GM23338 (cell line): ENCODE data around the gene ITCH. TPM values are rescaled to one million over a fixed set of nuclear protein-coding genes. Genes with fewer than 3 reads are reported as not detected.

Experiments used
- ATAC-seq: fragments of 200-7000 bp; cut with Tn5 transposase; 3 replicates; pipeline ENCODE4 v1.9.1; 2020
- DNase-seq: peaks from one replicate; pipeline ENCODE4 v3.0.0-alpha.2; 2015; ENCODE audit warnings: low spot score
- H2AFZ ChIP-seq: fragments of 200-600 bp; sonication (generic); 2 replicates; pipeline ENCODE4 v1.8.0; 2016; ENCODE audit warnings: antibody characterized with exemption, mild to moderate bottlenecking, moderate library complexity
- H3F3A ChIP-seq: fragments of 200-600 bp; sonication (generic); replicated peaks from 2 replicates; pipeline ENCODE4 v1.8.0; 2017; ENCODE audit warnings: antibody characterized with exemption, mixed run types, low read depth
- H3K27ac ChIP-seq: fragments of 200-600 bp; sonication (generic); 2 replicates; pipeline ENCODE4 v1.6.1; 2016; ENCODE audit warnings: low read depth
- H3K27me3 ChIP-seq: fragments of 200-600 bp; sonication (generic); 2 replicates; pipeline ENCODE4 v1.8.0; 2016; ENCODE audit warnings: mild to moderate bottlenecking, mixed run types, moderate library complexity; ENCODE audit not compliant: insufficient read depth
- H3K36me3 ChIP-seq: fragments of 200-600 bp; sonication (generic); 2 replicates; pipeline ENCODE4 v1.8.0; 2016; ENCODE audit warnings: mild to moderate bottlenecking; ENCODE audit not compliant: insufficient read depth
- H3K4me1 ChIP-seq: fragments of 200-600 bp; sonication (generic); 2 replicates; pipeline ENCODE4 v1.8.0; 2016; ENCODE audit warnings: mild to moderate bottlenecking, moderate library complexity; ENCODE audit not compliant: insufficient read depth
- H3K4me2 ChIP-seq: fragments of 200-600 bp; sonication (generic); 2 replicates; pipeline ENCODE4 v1.7.1; 2017; ENCODE audit warnings: mixed run types
- H3K4me3 ChIP-seq: fragments of 200-600 bp; sonication (generic); 2 replicates; pipeline ENCODE4 v1.6.1; 2016; ENCODE audit warnings: mixed run types
- H3K79me2 ChIP-seq: fragments of 200-600 bp; sonication (generic); replicated peaks from 2 replicates; pipeline ENCODE4 v1.8.0; 2017; ENCODE audit warnings: mild to moderate bottlenecking; ENCODE audit not compliant: insufficient read depth
- H3K9me2 ChIP-seq: fragments of 200-600 bp; sonication (generic); 2 replicates; pipeline ENCODE4 v1.8.0; 2017; ENCODE audit not compliant: insufficient read depth
- H4K20me1 ChIP-seq: fragments of 200-600 bp; sonication (generic); replicated peaks from 2 replicates; pipeline ENCODE4 v1.8.0; 2017; ENCODE audit warnings: mild to moderate bottlenecking; ENCODE audit not compliant: insufficient read depth
- H3K27ac Mint-ChIP-seq: 2 replicates; pipeline ENCODE4 v1.8.0; 2020; ENCODE audit warnings: inconsistent platforms, mild to moderate bottlenecking, moderate library complexity, mixed read lengths
- H3K27me3 Mint-ChIP-seq: 3 replicates; pipeline ENCODE4 v1.8.0; 2022; ENCODE audit warnings: low read depth, mild to moderate bottlenecking, moderate library complexity, mixed read lengths, inconsistent platforms; ENCODE audit not compliant: insufficient read depth, poor library complexity
- H3K36me3 Mint-ChIP-seq: 3 replicates; pipeline ENCODE4 v1.8.0; 2021; ENCODE audit warnings: low read depth, mild to moderate bottlenecking, inconsistent platforms, moderate library complexity, mixed read lengths
- H3K4me1 Mint-ChIP-seq: 3 replicates; pipeline ENCODE4 v1.8.0; 2020; ENCODE audit warnings: mild to moderate bottlenecking, inconsistent platforms, mixed read lengths
- H3K4me3 Mint-ChIP-seq: 3 replicates; pipeline ENCODE4 v1.8.0; 2021; ENCODE audit warnings: moderate library complexity, mild to moderate bottlenecking, inconsistent platforms, mixed read lengths
- H3K9me3 Mint-ChIP-seq: 3 replicates; pipeline ENCODE4 v1.8.0; 2020; ENCODE audit warnings: moderate library complexity, mild to moderate bottlenecking, inconsistent platforms, mixed read lengths
- CREB1 ChIP-seq: fragments of 250-450 bp; sonication (Bioruptor Pico); IDR thresholded peaks from 2 replicates; pipeline ENCODE4 v1.5.0; 2020; ENCODE audit warnings: low read depth, mild to moderate bottlenecking, moderate library complexity
- ETS1 ChIP-seq: IDR thresholded peaks from 2 replicates; pipeline ENCODE4 v1.6.1; 2016; ENCODE audit warnings: antibody characterized with exemption
- EZH2 ChIP-seq: fragments of 200-600 bp; sonication (generic); IDR thresholded peaks from one replicate; pipeline ENCODE4 v1.8.0; 2017; ENCODE audit warnings: antibody characterized with exemption, mild to moderate bottlenecking, low read depth; ENCODE audit not compliant: unreplicated experiment
- JUNB ChIP-seq: IDR thresholded peaks from one replicate; pipeline ENCODE4 v1.6.1; 2016; ENCODE audit warnings: antibody characterized with exemption; ENCODE audit not compliant: unreplicated experiment
- NANOG ChIP-seq: IDR thresholded peaks from 2 replicates; pipeline ENCODE4 v1.6.1; 2016; ENCODE audit warnings: antibody characterized with exemption, borderline replicate concordance
- POLR2AphosphoS5 ChIP-seq: IDR thresholded peaks from 2 replicates; pipeline ENCODE4 v1.6.1; 2016; ENCODE audit warnings: antibody characterized with exemption, low read depth
- REST ChIP-seq: IDR thresholded peaks from one replicate; pipeline ENCODE4 v1.6.1; 2018; ENCODE audit warnings: antibody characterized with exemption; ENCODE audit not compliant: unreplicated experiment
- STAT1 ChIP-seq: IDR thresholded peaks from one replicate; pipeline ENCODE4 v1.6.1; 2016; ENCODE audit warnings: antibody characterized with exemption; ENCODE audit not compliant: unreplicated experiment
- ZNF114 ChIP-seq: fragments of 250-450 bp; sonication (Bioruptor Pico); IDR thresholded peaks from 2 replicates; pipeline ENCODE4 v1.5.0; 2020; ENCODE audit warnings: mild to moderate bottlenecking, moderate library complexity
- ZNF331 ChIP-seq: fragments of 250-450 bp; sonication (Bioruptor Pico); IDR thresholded peaks from 2 replicates; pipeline ENCODE4 v1.5.0; 2020; ENCODE audit warnings: low read depth, mild to moderate bottlenecking, moderate library complexity
- polyA plus RNA-seq: library from polyadenylated mRNA; unstranded; fragments of >200 nt; fragmentation: Nextera tagmentation; extraction: Ambion mirVana; gene quantifications from 2 replicates; pipeline ENCODE4 v1.2.1, GENCODE V29; 2016
- total RNA-seq: library from RNA; depleted of rRNA; stranded (reverse); fragments of >200 nt; shearing (Covaris generic); gene quantifications from 2 replicates; pipeline ENCODE4 v1.2.3, GENCODE V29; 2014

Gene ITCH
- total and polyA plus RNA-seq, 2 experiments from 2014 or later, result 16.4 to 31.6 TPM

GRCh38 chr20:34333786-34334185 lies 29.3 kb upstream of the ITCH start:
- peaks cover 2% of the 10 kb centered on the region for H3K27me3 Mint-ChIP-seq
- no peak overlapping the region for H3K27ac Mint-ChIP-seq

DNA sequence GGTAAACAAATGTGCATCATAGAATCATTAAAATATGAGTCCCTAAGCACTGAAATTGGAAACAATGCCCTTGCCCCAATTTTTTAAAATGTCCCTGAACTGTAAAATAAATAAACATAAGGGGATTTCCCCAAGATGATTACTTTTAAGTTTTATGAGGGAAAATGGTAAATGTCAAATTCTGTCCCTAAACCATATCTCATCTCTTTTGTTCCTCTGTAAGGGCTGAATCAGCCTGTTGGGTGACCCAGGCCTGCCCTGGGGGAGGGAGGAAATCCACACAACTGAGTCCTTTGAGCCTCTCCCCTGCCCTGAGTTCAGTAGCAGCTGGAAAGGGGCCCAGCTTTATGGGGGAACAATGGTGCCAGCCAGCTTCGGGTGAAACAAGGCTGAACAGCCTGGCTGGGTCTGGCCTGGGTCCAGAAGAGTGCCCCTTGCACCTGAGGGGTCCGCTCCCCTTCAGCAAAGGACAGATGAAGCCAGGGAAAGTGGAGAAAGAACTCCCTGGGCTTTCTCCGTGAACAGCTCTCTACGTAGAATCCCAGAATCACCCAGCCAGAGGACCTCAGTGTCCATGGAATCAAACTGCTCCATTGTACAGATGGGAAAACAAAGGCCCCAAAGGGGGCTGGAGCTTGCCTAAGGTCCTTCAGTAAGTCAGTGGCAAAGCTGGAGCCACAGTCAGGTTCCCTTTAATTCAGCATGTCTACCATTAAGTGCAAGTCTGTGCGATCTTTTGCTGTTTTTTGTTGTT lies 28.2 kb upstream of the ITCH start:
- Mint-ChIP-seq H3K27ac (no peak overlapping the region), H3K4me1 (no peaks in the 10 kb centered on the region), H3K9me3 (peaks cover 5% of the 10 kb centered on the region; the same call in 2 of the 3 replicates), H3K36me3 (no peaks in the 10 kb centered on the region; the same call in 1 of the 3 replicates), H3K4me3 (no peak overlapping the region), H3K27me3 (peaks cover 2% of the 10 kb centered on the region)
- Histone ChIP-seq H3F3A (no peaks in the 10 kb centered on the region), H4K20me1 (no peaks in the 10 kb centered on the region), H3K27me3 (no peaks in the 10 kb centered on the region), H3K4me1 (no peaks in the 10 kb centered on the region), H3K79me2 (no peaks in the 10 kb centered on the region), H3K4me2 (no peak overlapping the region), H3K4me3 (no peak overlapping the region), H3K9me2 (no peaks in the 10 kb centered on the region), H3K27ac (no peak overlapping the region), H3K36me3 (no peaks in the 10 kb centered on the region), H2AFZ (no peak overlapping the region; the same call in 1 of the 2 replicates)
- DNase-seq (no peak), ATAC-seq (no peak)
- no peak for TF ChIP-seq EZH2
- TF ChIP-seq CREB1, result no peak
- TF ChIP-seq POLR2AphosphoS5, result no peak
- TF ChIP-seq STAT1, result no peak
- no peak for TF ChIP-seq ZNF331 (CRISPR knock-in tag)
- no peak for TF ChIP-seq ZNF114
- no peak for TF ChIP-seq REST
- no peak for TF ChIP-seq ETS1
- no peak for TF ChIP-seq JUNB
- no peak for TF ChIP-seq NANOG

More at GRCh38 chr20:34333786-34334185, 29.3 kb upstream of the ITCH start:
- no peak overlapping the region for H3K4me2 ChIP-seq
- DNase-seq (no peak), ATAC-seq (no peak)
- H3K4me1 ChIP-seq, result no peaks in the 10 kb centered on the region
- Mint-ChIP-seq H3K9me3 (peaks cover 5% of the 10 kb centered on the region; the same call in 2 of the 3 replicates), H3K36me3 (no peaks in the 10 kb centered on the region; the same call in 1 of the 3 replicates), H3K4me3 (no peak overlapping the region), H3K4me1 (no peaks in the 10 kb centered on the region)
- H3K79me2 ChIP-seq, result no peaks in the 10 kb centered on the region
- no peak overlapping the region for H3K27ac ChIP-seq
- no peak overlapping the region for H3K4me3 ChIP-seq
- no peaks in the 10 kb centered on the region for H3K27me3 ChIP-seq
- no peaks in the 10 kb centered on the region for H3K36me3 ChIP-seq
- TF ChIP-seq JUNB, result no peak
- TF ChIP-seq STAT1, result no peak
- TF ChIP-seq POLR2AphosphoS5, result no peak
- no peak for TF ChIP-seq REST
- no peak for TF ChIP-seq NANOG
- no peak for TF ChIP-seq EZH2
- H3K9me2 ChIP-seq, result no peaks in the 10 kb centered on the region
- no peaks in the 10 kb centered on the region for H3F3A ChIP-seq
- no peaks in the 10 kb centered on the region for H4K20me1 ChIP-seq
- no peak overlapping the region for H2AFZ ChIP-seq
